SU-DHL-6 (cell line): ENCODE measurements around the gene SLC35G6.

Experiments
- EZH2phosphoT487 ChIP-seq: fragments of 200-600 bp; sonication (generic), shearing (Covaris generic); conservative IDR thresholded peaks from 2 replicates; pipeline ENCODE4 v1.6.1; 2018; ENCODE audit warnings: mild to moderate bottlenecking, antibody characterized with exemption, low read length, moderate library complexity, mixed read lengths
- TF ChIP-seq, protein P1 (sequence below): fragments of 200-600 bp; sonication (generic); IDR thresholded peaks from one replicate; pipeline ENCODE4 v1.5.1; 2017; ENCODE audit warnings: antibody characterized with exemption, mild to moderate bottlenecking, low read length, moderate library complexity; ENCODE audit not compliant: insufficient read depth, poor library complexity, severe bottlenecking

DNA sequence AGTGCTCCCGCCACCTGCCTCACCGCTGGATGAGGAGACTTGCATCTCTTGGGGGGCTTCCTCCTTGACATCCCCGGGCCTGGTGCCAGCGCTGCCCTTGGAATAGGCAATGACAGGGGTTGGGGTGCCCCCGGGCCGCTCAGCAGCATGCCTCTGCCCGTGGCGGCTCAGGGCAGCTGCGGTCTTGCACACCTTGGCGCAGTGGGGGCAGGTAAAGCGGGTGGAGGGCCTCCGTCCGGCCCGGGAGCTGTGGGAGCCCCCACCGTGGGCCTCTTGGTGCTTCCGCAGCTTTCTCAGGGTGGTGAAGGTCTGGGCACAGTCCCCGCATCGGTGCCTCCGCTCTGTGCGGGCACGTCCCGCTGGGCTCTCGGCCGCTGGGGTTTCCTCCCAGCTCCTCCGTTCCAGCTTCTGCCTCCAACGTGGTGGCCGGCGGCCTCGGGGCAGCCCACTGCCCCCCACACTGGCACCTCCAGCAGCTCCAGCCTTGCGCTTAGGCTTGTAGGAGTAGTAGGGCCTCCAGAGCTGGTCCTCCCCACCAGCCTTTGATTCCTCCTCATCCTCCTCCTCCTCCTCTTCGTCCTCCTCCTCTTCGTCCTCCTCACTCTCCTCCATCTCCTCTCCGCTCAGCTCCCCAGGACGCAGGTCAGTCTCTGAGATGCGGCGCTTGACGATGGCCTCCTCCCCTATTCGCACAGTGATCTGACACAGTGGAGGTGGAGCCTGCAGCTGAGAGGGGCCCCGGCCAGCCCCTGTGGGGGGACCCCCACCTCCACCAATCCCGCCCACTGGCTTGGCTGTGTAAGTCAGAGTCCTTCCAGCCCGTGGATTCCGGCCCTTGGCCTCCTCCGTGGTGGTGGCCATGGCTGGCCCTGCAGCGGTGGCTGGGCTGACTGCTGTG lies 18.5 kb upstream of the SLC35G6 start:
- TF ChIP-seq, protein P1, sequence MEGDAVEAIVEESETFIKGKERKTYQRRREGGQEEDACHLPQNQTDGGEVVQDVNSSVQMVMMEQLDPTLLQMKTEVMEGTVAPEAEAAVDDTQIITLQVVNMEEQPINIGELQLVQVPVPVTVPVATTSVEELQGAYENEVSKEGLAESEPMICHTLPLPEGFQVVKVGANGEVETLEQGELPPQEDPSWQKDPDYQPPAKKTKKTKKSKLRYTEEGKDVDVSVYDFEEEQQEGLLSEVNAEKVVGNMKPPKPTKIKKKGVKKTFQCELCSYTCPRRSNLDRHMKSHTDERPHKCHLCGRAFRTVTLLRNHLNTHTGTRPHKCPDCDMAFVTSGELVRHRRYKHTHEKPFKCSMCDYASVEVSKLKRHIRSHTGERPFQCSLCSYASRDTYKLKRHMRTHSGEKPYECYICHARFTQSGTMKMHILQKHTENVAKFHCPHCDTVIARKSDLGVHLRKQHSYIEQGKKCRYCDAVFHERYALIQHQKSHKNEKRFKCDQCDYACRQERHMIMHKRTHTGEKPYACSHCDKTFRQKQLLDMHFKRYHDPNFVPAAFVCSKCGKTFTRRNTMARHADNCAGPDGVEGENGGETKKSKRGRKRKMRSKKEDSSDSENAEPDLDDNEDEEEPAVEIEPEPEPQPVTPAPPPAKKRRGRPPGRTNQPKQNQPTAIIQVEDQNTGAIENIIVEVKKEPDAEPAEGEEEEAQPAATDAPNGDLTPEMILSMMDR, result no peak
- no peak for TF ChIP-seq EZH2phosphoT487
